GM12864 (cell line): ENCODE data around the gene KIRREL2.
"Not testable (repeated sequence)": the region's sequence is repeated elsewhere in the genome, so short reads cannot be mapped to it uniquely, and the experiment has no call there.

ENCODE experiments used
- DNase-seq: peaks from one replicate; pipeline ENCODE4 v3.0.0-alpha.2; 2011; ENCODE audit warnings: low read depth
- H3K4me3 ChIP-seq: 2 replicates; pipeline ENCODE4 v1.5.1; 2011; ENCODE audit warnings: mild to moderate bottlenecking, low read depth, low read length, control low read depth
- CTCF ChIP-seq: IDR thresholded peaks from 2 replicates; pipeline ENCODE4 v1.5.1; 2011; ENCODE audit warnings: low read depth, mild to moderate bottlenecking, moderate library complexity, low read length, control low read depth, inconsistent platforms; ENCODE audit errors: missing control alignments

KIRREL2 gene

GRCh38 chr19:35861640-35862160, 5.0 kb downstream of the KIRREL2 start:
- no peak for DNase-seq
- H3K4me3 ChIP-seq = no peak overlapping the region
- no peak for TF ChIP-seq CTCF

GRCh38 chr19:35862528-35862927, 5.8 kb downstream of the KIRREL2 start:
- TF ChIP-seq CTCF = no peak
- DNase-seq = no peak
- no peak overlapping the region for H3K4me3 ChIP-seq

- no peak for DNase-seq
- no peak overlapping the region for H3K4me3 ChIP-seq
- no peak for TF ChIP-seq CTCF
Observed at GRCh38 chr19:35863018-35863417, 6.3 kb downstream of the KIRREL2 start.

GRCh38 chr19:35868172-35868822, 11.6 kb downstream of the KIRREL2 start, which contains the start of gene APLP1:
Gene APLP1, plus strand, starts transcription at chr19:35868574. Its CDS starts 63 bp downstream, at chr19:35868637.
- no peak within 1 kb of the TSS; the same call in 1 of the 2 replicates for H3K4me3 ChIP-seq
- TF ChIP-seq CTCF = no peak
- DNase-seq = no peak

- no peak overlapping the region for H3K4me3 ChIP-seq
- no peak for TF ChIP-seq CTCF
- DNase-seq = no peak
Observed at GRCh38 chr19:35868823-35869326, 12.2 kb downstream of the KIRREL2 start.

- DNase-seq = peak; percentile 63
- TF ChIP-seq CTCF = no peak
- 0 out of 2 replicates have a peak overlapping the region, but pooled peaks have one; percentile 8 for H3K4me3 ChIP-seq
Observed at GRCh38 chr19:35869327-35870123, 12.8 kb downstream of the KIRREL2 start.

GRCh38 chr19:35870124-35870736, 13.5 kb downstream of the KIRREL2 start:
- DNase-seq = peak; percentile 13
- H3K4me3 ChIP-seq = not testable (repeated sequence)
